Ishikawa (cell line): ENCODE measurements around the gene ARSD.

Source experiments
- CEBPB ChIP-seq: IDR thresholded peaks from 2 replicates; pipeline ENCODE4 v1.6.1; 2012
- EP300 ChIP-seq: IDR thresholded peaks from 2 replicates; pipeline ENCODE4 v1.6.1; 2012; ENCODE audit warnings: borderline replicate concordance
- RAD21 ChIP-seq: IDR thresholded peaks from 2 replicates; pipeline ENCODE4 v1.6.1; 2012; ENCODE audit warnings: low read depth
- REST ChIP-seq: IDR thresholded peaks from 2 replicates; pipeline ENCODE4 v1.6.1; 2012; ENCODE audit warnings: low read depth, mild to moderate bottlenecking
- TEAD4 ChIP-seq: IDR thresholded peaks from 2 replicates; pipeline ENCODE4 v1.6.1; 2012
- USF1 ChIP-seq: IDR thresholded peaks from 2 replicates; pipeline ENCODE4 v1.6.1; 2012

- no peak for TF ChIP-seq RAD21
- TF ChIP-seq EP300, result no peak
- no peak for TF ChIP-seq TEAD4
- no peak for TF ChIP-seq CEBPB
- TF ChIP-seq REST, result no peak
- no peak for TF ChIP-seq USF1
Measured at GRCh38 chrX:2972391-2972790, 43.3 kb upstream of the ARSD start.
